Measurements from ENCODE around the gene ENOSF1.

GRCh38 chr18:711657-712400 is 601 bp downstream of the ENOSF1 start:
- no peak for TF ChIP-seq POLR2AphosphoS5 (IDR thresholded peaks at IDR 0.05; ENCODE audit: borderline replicate concordance, low read depth, low read length)
- no peak for TF ChIP-seq EZH2 (IDR thresholded peaks at IDR 0.05)
- TF ChIP-seq FOXP2 (optimal IDR thresholded peaks at IDR 0.05; ENCODE audit: control extremely low read depth, extremely low read length, insufficient read depth): no peak
